Fibroblast of upper back skin (primary cell): ENCODE measurements around the gene OSBPL6.
"Not testable (repeated sequence)": the region's sequence is repeated elsewhere in the genome, so short reads cannot be mapped to it uniquely, and the experiment has no call there.

Source experiments
- DNase-seq: peaks from one replicate; pipeline ENCODE4 v3.0.0-alpha.2; 2013

OSBPL6 gene

DNA sequence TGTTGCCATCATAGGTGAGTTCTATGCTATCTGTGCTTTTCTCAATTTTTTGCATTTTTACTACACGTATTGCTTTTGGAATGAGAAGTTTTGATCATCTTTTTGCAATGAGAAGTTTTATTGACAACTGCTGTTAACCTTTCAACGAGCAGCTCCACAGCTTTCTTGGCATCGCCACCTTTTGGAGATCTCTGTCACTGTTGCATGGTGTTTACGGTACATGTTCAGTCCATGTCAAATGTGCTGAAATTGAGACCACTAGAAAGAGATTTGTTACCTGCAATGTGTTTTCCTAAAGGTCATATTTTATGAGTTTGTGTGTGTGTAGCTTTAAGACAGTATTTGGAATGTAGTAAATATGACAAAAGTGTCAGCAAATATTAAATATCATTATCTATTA, 120.8 kb downstream of the OSBPL6 start:
- no peak for DNase-seq

DNA sequence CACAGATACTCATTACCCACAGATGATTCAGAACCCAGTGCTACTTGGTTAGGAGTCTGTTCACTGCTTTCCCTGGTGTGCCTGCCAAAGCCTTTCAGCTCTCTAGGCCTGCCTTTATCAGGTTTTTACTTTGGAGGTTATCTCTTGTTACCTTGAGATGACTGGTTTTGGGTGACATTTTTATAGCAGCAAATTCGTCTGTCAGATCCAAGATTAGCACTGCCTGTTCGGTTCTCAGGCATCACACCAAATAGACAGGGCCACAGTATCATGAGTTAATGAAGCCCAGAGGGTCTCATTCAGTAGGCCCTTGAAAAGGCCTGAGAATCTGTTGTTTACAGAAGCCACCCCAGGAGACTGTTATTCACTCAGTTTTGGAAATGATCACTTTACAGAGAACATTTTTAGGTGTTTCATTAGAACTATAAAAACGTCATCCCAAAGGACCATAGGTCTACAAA, 121.2 kb downstream of the OSBPL6 start:
- DNase-seq, result no peak

DNA sequence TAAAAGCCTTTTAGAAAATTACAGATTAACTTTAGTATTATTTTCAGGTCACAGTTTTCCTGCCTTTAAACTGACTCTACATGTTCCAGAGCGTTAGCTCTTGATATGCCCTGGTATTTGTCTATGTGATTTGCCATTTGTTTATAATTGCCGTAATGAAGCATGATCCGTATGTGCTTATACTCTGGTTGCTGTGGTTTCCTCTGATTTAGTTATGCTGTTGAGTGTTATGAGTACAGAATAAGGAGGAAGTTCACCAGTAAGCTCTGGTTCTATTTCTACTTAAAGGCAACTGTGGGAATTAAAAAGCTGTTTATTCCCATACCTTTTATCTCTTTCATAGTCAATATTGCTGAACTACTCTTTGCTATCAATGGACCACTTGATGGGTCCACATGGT, 123.5 kb downstream of the OSBPL6 start:
- no peak for DNase-seq

- DNase-seq, result no peak
These were observed 125.8 kb downstream of the OSBPL6 start for GRCh38 chr2:178320011-178320585.

- DNase-seq, result no peak
These were observed 127.8 kb downstream of the OSBPL6 start for GRCh38 chr2:178322068-178322467.

GRCh38 chr2:178323331-178323730, 129.0 kb downstream of the OSBPL6 start:
- not testable (repeated sequence) for DNase-seq

GRCh38 chr2:178324077-178324476, 129.8 kb downstream of the OSBPL6 start:
- no peak for DNase-seq

GRCh38 chr2:178325268-178325667, 131.0 kb downstream of the OSBPL6 start:
- no peak for DNase-seq

DNA sequence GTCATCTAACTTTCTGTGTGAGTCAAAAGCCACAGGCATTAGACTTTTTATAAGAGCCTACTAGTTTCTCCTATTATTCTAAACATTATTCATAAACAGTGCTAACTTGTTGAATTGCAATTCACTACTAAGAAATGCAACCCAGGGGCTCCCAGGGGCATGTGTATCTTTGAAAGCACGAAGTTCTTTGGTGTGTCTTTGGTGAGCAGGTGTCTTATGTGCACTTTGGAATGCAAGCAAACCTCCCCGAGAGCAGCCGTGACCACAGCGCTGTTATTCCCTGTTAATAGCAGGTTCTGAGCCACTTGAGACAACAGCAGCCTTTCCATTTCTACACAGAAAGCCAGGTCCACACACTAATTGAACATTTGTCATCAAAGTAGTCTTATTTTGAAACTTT, 133.2 kb downstream of the OSBPL6 start:
- peak; percentile 67 for DNase-seq

DNA sequence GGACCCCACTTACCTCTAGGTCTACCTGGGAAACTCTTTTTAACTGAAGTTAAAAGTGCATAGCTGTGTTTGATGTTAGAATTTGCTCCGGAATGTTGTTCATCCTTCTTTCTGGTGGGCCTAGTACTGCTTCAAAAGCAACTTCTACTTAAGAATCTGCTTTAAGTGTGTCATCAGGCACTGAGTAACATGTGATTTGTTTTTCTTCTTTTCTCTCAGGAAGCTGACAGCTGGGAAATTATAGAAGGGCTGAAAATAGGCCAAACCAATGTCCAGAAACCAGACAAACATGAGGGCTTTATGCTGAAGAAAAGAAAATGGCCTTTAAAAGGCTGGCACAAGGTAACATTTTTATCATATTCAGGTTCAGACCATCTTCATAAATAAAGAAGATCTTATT, 133.7 kb downstream of the OSBPL6 start:
- DNase-seq, result peak; percentile 57

GRCh38 chr2:178330175-178331017, 136.1 kb downstream of the OSBPL6 start:
- DNase-seq, result no peak

- DNase-seq, result no peak
These were observed 137.4 kb downstream of the OSBPL6 start for GRCh38 chr2:178331474-178332432.

- no peak for DNase-seq
These were observed 139.5 kb downstream of the OSBPL6 start for GRCh38 chr2:178333851-178334250.

DNA sequence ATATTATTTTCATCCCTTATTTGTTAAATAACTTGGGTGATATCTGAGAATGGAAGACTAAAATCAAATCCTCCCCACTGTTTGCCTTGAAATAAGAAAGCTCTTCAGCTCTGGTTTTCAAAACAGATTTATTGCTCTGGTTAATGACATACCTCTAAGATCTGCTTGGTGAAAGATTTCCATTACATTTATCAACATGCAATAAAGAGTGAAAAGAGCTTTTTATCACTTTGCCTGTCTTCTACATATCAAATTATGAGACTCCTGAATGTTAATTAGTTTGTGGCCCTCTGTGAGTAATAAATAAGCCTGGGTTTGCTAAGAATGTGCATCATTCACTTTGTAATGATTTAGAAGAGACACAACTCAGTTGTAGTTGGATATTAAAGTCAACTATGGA, 140.9 kb downstream of the OSBPL6 start:
- no peak for DNase-seq

GRCh38 chr2:178344121-178344520, 149.8 kb downstream of the OSBPL6 start:
- DNase-seq, result no peak

DNA sequence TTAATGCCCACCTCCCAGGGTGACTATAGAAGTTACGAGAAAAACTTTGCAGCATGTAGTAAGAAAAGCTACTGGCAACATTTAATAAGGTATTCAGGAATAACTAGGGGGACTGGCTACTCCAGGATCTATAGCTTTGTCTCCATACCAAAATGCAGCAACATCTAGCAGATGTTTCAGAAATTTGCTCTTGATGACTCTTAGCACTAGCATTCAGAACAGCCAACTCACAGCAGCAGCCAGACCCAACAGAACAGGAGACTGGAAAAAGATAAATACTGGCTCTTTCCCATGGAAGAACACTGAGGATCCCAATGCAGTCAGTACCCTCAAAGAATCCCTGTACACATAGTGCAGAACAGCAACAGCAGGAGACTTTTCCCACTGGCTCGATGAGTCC, 151.6 kb downstream of the OSBPL6 start:
- DNase-seq, result peak; percentile 10

DNA sequence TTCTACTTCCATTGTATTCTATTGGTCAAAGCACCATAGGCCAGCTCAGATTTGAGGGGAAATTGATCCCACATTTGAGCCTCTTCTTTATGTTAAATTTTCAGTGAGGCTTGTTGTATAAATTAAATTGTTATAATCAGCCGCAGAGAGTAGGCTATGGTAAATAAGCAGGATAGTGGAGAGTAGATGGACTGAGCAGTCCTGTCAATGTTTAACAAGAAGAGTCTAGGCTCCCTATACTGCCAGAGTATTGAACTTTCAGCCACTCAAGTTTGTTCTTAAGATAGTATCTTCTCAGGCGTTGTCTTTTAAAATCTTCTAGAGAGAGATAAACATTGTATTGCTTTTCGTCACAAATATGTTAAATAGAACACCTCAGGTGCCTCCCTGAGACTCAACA, 155.7 kb downstream of the OSBPL6 start:
- no peak for DNase-seq

DNA sequence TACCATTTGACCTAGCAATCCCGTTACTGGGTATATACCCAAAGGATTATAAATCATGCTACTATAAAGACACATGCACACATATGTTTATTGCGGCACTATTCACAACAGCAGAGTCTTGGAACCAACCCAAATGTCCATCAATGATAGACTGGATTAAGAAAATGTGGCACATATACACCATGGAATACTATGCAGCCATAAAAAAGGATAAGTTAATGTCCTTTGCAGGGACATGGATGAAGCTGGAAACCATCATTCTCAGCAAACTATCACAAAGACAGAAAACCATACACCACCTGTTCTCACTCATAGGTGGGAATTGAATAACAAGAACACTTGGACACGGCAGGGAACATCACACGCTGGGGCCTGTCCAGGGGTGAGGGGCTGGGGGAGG, 163.4 kb downstream of the OSBPL6 start:
- DNase-seq, result not testable (repeated sequence)

GRCh38 chr2:178359192-178359912, 165.0 kb downstream of the OSBPL6 start:
- no peak for DNase-seq

GRCh38 chr2:178361588-178361987, 167.3 kb downstream of the OSBPL6 start:
- DNase-seq, result no peak

- peak; percentile 39 for DNase-seq
These were observed 168.9 kb downstream of the OSBPL6 start for GRCh38 chr2:178363252-178363651.

- DNase-seq, result no peak
These were observed 170.8 kb downstream of the OSBPL6 start for GRCh38 chr2:178365116-178365515.

DNA sequence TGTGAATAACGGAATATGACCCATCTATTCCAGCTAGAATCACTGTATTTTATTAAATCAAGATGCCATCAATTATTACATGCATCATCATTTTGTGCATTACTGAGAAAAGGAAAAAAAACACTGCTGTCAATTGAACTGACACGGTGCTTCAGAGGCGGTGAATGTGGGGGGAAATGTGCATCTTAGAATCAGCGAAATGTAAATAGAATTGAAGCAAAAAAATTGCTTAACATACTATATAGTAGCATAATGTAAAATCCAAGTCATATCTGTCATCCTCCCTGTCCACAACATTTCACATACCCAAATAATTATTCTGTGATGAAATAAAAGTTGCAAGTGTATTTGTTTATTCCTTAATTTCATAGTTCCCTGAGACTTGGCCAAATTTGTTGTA, 172.1 kb downstream of the OSBPL6 start:
- DNase-seq, result no peak
